ENCODE measurements around the gene TOB2.
"Not testable (repeated sequence)": the region's sequence is repeated elsewhere in the genome, so short reads cannot be mapped to it uniquely, and the experiment has no call there.

Gene TOB2

DNA sequence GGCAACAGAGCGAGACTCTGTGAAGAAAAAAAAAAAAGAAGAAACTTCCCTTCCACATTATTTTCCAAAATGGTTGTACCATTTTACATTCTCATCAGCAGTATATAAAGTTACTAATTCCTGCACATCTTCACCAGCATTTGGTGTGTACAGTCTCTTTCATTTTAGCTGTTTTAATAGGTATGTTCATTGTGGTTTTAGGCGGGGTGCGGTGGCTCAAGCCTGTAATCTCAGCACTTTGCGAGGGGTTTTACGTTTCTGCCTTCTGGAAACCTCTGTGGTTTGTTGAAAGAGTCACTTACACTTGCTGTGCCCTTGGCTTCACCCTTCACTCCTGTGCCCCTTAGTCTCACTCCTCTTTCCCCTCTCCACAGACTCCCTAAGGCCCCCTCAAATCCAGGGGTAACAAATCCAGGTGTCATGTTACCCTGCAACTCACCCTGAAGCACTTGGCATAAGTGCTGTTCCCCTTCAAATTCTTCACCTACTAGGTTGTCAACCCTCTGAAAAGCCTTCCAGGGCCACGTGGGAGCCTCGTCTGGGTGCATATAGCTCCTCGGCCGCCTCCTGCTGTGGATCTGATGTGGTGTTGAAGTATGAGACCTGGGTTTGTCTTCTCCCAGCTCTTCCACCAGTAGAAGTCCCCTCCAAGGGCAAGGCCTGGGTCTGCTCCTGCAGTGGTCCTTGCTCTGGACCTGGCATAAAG lies 20.8 kb downstream of the TOB2 start:
- DNase-seq, result no peak

DNA sequence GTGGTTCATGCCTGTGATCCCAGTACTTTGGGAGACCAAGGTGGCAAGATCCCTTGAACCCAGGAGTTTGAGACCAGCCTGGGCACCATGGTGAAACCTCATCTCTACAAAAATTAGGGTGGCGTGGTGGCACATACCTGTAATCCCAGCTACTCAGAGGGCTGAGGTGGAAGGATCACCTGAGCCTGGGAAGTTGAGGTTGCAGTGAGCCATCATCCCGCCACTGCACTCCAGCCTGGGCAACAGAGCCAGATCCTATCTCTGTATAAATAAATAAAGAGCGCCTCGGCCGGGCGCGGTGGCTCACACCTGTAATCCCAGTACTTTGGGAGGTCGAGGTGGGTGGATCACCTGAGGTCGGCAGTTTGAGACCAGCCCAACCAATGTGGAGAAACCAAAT lies 27.9 kb downstream of the TOB2 start:
- no peak for DNase-seq

DNA sequence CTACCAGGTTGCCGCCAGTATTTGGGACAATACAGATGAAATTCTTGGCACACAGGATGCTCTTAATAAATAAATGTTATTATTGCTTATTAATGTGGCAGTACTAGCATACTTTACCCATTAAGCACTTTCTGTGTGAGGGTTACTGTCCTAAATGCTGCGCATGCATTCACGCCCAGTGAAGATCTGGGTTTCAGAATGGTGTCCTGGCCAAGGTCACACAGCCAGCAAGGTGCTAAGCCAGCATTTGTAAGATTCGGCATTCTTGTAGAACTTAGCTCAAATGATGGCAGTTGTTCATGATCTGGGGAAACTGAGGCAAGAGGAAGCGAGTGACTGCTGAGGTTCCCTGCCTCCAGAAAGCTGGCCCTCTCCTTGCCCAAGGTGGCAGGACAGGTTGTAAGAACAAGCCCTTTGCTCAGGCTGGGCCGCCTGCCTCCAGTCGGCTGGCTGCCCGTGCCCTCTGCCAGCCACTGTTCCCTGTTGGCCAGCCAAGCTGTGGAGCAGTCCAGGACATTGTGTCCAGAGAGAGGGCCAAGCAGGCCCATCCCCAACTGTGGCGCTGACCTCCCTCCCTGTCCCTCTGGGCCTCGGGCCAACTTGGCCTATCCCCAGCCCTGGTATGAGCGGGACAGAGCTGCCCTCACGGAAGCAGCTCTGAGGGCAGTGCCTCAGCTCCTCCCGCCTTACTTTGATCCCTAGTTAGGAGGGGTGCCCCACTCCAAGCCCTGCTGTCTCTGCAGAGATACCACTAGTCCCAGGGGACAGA lies 28.8 kb downstream of the TOB2 start:
- DNase-seq, result no peak

DNA sequence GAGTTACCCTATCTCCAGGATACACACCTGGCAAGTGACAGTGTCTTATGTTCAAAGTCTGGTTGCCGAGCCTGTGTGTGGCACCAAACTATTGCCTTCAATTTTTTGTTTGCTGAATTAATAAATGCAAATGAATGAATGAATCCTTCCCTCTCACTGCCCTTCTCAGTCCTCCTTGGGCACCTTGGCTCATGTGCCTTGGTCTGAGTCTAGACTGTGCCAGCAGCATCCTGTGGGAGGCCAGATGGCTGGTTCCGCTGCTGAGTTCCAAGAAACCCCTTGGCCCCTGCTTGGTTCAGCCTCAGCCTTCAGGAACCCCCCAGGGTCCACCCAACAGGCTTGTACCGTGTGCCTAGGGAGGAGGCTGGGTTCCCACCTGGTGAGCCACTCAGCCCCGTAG lies 31.0 kb downstream of the TOB2 start:
- no peak for DNase-seq

DNA sequence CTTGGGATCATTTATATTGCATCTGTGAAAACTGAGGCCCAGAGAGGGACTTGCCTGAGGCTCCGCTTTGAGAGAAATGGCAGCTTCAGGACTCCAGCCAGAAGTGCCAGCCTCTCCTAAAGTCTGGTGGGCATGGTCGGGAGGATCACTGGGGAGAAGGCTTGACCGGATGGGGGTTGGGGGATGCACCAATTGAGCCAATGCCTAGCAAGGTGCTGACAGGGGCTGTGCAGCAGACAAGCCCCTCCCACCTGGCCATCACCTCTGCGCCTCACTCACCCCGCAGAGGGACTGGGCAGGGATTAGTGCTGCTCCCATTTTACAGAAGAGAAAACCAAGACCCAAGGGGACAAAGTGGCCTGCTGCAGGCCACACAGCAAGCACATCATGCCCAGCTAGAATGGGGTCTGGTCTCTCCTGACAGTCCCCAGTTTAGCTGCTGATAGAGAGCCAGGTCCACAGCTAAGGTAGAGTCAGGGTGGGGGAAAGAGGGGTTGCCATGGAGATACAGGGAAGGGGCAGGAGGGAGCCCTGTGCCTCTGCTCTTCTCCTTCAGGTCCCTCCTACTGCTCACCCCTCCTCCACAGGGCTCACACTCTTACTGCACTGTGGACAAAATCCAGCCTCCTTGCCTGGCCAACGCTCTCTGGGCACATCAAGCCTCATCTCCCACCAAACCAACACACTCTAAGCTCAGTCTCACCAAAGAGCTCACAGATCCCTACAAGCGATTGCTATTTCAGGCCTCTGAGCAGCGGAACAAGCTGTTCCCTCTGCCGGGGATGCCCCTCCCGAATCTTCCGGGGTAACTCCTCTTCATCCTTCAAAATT lies 35.4 kb downstream of the TOB2 start:
- no peak for DNase-seq

DNA sequence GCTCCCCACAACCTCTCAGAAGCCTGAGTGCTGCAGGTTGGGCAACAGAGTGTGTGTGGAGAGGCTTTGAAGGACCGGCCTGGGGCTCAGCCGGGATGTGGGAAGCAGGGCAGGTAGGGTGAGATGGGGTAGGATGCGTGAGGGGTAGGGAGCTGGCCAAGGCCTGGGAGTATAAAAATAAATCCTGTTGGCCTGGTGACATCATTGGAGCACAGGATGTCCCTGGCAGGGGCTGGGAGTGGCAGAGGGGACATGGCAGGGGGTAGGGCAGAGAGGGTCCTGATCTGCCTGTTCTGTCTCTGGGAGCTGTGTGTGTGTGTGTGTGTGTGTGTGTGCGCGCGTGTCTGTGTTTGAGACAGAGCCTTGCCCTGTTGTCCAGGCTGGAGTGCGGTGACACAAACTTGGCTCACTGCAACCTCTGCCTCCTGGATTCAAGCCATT lies 36.3 kb downstream of the TOB2 start:
- no peak for DNase-seq

DNA sequence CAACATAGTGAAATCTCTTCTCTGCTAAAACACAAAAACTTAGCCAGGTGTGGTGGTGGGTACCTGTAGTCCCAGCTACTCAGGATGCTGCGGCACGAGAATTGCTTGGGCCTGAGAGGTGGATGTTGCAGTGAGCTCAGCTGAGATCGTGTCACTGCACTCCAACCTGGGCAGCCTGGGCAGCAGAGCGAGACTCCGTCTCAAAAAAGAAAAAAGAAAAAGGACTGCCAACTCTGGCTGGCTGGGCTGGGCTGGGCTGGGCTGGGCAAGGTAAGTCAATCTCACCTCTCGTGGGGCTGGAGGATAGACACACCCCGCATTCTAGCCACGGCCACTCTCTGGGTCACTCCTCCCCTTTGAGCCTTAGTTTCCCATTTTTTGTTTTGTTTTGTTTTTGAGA lies 37.9 kb downstream of the TOB2 start:
- DNase-seq, result no peak

DNA sequence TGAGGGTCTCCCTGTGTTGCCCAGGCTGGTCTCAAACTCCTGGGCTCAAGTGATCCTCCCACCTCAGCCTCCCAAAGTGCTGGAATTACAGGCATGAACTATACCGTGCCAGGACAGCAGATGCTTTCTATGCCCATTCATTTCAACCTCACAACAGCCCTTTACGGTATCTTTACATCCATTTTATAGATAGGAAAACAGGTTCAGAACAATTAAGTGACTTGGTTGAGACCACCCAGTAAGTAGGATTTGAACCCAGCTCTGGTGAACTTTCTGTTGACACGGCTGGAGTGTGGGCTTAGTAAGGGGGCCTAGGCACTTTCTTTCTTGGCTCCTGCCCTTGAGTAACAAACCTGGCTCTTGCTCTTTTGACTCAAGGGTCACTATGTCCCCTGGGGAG lies 39.2 kb downstream of the TOB2 start:
- no peak for DNase-seq

DNA sequence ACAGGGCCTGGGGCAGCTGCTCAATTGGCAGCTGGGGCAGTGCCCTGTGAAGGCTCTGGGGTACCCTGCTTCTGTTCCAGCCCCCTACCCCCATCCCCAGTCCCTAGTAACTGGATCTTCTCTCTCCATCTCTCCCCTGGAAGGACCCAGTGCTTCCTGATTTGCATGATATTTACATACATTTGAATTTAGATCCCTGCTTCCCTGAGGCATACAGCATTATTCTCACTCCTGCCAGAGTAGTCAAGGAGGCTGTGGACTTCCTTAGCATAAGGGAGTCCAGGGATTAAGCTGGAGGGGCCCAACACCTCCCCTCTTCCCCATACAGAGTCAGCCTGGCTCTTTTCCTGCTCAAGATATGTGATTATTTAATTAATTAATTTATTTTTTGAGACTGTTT lies 40.2 kb downstream of the TOB2 start:
- DNase-seq, result no peak

DNA sequence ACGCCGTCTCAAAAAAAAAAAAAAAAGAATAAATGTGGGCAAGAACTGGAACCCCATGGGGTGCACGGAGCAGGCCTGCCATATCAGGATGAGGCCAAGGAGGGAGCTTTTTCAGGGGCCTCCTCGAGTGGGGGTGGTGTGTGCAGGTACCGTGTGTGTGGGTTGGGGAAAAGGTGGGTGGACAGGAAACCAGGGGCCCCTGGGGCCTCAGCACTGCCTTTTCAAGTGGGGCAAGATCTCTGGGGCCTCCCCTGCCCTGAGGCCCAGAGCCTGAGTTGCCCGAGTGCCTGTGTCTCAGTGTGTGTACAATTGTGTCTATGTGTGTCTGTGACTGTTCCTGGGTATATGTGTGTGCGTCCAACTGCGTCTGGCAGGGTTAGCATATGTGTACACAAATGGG lies 41.0 kb downstream of the TOB2 start:
- DNase-seq, result no peak

DNA sequence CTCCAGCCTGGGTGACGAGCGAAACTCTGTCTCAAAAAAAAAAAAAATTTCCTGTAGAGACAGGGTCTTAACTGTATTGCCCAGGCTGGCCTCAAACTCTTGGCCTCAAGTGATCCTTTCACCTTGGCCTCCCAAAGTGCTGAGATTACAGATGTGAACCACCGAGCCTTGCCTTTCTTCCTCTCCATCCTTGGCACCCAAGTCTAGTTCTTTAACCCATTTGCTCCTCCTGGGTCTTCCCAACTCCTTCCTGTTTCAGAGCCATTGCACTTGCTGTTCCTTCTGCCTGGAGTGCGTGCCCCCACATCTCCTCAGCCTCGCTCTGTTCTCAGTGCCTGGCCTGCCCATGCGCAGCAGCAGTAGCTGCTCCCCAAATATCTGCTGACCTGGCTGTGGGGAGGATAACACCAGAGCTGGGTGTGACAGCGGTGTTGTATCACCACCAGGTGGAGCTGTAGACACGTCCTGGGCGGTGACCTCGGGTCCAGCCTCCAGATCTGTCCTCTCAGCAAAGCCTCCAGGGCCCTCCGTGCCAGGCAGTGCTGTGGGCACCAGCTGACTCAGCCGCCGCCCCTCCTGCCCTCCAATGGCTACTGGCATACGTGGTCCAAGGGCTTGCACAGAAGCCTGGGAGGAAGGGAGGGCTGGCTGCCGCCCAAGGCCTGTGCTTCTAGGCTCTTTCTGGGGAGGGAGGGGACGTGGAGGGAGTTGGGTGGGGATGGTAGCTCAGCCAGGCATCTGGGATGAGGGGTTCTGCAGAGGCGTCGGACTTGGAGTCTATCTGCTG lies 42.9 kb downstream of the TOB2 start:
- DNase-seq, result peak; percentile 63

DNA sequence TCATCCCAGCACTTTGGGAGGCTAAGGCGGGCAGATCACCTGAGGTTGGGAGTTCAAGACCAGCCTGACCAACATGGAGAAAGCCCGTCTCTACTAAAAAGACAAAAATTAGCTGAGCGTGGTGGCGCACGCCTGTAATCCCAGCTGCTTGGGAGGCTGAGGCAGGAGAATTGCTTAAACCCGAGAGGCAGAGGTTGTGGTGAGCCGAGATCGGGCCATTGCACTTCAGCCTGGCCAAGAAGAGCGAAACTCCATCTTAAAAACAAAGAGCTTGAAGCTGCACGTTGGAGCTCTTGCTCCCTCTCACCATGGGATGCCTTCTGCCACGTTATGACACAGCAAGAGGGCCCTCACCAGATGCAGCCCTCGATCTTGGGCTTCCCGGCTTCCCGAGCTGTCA lies 43.8 kb downstream of the TOB2 start:
- DNase-seq, result not testable (repeated sequence)

DNA sequence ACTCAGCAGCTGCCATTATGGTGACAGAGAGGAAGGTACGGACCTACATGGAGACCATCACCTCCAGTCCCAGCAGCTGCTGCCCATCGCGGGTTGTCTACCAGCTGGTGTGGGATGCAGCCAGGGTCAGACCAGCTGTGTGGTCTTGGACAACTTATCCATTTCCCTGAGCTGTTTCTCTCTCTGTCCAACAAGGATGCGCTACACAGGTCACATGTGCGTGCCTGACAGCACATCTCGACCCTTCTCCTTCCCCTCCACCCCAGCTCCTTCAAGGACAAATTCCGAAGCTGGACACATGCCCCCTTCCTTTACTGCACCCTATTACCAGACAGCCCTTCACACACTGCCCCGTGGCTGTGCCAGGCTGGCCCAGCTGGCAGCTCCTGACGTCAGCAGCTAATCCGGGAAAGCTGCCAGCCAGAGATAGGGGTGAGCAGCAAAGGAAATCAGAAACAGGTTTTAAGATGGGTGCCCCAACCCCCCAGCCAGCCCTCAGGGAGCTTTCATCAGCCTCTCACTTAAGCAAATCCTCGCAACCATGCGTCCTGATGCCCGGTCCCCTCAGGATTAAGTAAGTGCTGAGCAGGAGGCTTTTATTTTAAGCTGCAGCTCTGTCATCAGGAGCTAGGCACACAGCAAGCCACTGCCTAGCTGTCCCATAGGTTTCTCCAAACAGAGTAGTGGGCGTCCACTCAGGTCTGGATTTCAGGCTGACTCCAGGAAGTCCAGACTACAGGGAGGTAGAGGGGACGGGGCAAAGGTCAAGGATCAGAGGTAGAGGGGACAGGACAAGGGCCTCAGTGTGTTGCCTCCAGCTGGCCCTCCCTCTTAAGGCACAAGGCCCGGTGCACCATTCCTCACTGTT lies 44.6 kb downstream of the TOB2 start:
- no peak for DNase-seq

DNA sequence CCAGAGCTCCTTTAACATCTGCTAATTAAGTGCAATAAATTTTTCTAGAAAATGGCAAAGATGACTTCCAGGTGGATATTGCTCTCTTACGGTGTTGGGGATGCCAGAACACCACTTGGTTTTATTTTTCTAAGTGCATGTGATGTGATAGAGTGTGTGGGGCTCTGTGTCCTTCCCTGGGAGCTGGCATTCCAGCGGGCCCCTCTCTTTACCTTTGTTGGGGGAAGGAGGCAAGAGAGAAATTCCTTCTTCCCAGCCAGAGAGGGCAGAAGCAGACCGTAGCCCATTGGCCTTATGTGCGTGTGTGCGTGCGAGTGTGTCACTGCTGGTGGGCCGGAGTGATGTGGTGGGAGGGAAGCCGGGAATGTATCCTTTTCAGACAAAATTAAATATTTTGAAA lies 47.7 kb downstream of the TOB2 start:
- no peak for DNase-seq

DNA sequence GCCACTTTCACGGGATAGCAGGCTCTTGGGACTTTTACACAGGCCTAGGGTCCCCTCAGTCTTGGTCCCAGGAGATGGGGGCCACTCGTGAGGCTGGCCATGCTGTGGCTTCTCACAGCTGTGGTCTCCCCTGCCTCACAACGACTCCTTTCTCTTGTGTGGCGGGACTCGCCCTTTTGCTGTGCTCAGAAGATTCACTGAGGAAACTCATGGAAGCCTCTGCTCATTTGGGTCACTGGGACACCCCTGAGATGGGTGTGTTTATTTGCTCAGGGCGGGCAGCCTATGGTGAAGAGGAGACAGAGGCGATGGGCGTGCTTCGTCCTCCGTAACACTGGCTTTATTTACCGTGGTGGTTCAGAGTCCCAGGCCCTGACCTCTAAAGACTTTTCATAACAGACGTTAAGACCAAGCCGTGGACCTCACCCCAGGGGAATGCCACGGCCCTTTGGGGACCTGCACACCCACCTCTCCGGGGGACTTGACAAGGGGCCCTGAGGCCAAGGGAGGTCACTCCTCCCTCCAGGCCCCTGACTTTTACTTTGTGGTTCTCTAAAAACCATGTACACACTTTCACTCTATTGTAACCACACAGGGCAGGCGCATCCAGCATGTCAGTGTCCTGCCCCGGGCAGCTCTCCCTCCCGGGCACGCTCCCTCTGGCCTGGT lies 49.3 kb downstream of the TOB2 start:
- no peak for DNase-seq

DNA sequence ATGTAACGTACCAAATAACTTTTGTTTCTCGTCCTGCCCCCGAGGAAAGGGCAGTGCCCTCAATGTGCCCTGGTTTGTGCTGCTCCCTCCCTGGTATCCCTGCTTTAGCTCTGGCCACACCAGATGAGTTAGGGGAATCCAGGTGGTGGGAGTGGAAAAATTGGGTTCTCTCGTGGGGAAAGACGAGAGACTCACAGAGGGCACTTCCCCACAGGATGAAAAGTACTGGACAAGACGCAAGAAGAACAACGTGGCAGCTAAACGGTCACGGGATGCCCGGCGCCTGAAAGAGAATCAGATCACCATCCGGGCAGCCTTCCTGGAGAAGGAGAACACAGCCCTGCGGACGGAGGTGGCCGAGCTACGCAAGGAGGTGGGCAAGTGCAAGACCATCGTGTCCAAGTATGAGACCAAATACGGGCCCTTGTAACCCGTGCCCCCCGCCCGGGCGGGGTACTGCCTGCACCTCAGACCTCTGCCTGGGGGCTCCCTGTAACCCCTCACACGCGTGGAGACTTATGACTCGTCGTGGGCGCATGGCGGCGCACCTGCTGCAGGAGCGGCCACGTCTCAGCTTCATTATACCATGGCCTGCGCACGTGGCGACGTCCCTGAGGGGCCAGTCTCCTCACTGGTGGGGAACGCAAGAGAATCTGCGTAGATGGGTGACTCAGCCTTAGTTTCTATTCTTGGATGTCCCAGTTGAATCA lies 50.9 kb downstream of the TOB2 start:
- DNase-seq, result no peak

DNA sequence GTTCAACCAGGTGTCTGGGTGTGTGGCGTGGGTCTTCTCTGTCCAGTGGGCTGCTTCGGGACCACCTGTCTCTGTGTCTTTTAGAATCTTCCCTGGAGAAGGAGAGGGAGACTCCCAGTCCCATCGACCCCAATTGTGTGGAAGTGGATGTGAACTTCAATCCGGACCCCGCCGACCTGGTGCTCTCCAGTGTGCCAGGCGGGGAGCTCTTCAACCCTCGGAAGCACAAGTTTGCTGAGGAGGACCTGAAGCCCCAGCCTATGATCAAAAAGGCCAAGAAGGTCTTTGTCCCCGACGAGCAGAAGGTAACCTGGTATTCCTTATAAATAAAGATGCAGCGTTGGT lies 52.6 kb downstream of the TOB2 start:
- DNase-seq, result no peak

DNA sequence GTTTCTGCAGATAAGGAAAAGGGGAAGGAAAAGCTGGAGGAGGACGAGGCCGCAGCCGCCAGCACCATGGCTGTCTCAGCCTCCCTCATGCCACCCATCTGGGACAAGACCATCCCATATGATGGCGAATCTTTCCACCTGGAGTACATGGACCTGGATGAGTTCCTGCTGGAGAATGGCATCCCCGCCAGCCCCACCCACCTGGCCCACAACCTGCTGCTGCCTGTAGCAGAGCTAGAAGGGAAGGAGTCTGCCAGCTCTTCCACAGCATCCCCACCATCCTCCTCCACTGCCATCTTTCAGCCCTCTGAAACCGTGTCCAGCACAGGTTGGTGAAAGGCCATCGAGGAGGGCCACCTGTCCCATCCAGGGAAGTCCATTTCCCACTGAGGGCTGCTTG lies 59.3 kb downstream of the TOB2 start:
- no peak for DNase-seq

DNA sequence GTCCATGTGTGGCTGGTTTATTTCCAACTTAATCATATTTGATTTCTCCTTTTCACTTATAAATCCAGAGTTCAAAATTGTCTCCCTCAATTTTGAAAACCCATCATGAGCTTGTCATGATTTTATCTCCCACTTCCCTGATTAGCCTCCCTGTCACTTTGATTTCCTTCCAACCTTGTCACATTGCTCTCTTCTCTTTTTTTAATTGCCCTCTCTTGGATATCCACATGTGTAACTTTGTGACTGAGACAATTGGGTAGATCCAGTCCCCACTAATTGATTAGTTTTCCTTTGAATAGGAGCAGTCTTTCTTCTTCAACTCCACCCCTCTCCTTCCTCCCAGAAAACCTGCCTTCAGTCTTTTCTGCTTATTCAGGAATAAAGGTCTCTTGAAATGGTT lies 62.5 kb downstream of the TOB2 start:
- DNase-seq, result no peak
